ENCODE measurements around the gene BNIP3.
"Not testable (repeated sequence)": the region's sequence is repeated elsewhere in the genome, so short reads cannot be mapped to it uniquely, and the experiment has no call there.

The BNIP3 gene

GRCh38 chr10:131920151-131920550 lies 61.6 kb downstream of the BNIP3 start:
- Histone ChIP-seq H3K27me3 (ENCODE audit: control insufficient read depth, insufficient read depth, low read length) (no peaks in the 10 kb centered on the region), H3K4me3 (ENCODE audit: low read length) (no peak overlapping the region), H3K4me1 (ENCODE audit: control insufficient read depth, insufficient read depth, low read length) (no peaks in the 10 kb centered on the region), H3K9ac (ENCODE audit: low read length) (no peak overlapping the region), H3K9me3 (ENCODE audit: control insufficient read depth, low read length) (no peaks in the 10 kb centered on the region), H3K36me3 (ENCODE audit: control insufficient read depth, insufficient read depth, low read length) (no peaks in the 10 kb centered on the region)

DNA sequence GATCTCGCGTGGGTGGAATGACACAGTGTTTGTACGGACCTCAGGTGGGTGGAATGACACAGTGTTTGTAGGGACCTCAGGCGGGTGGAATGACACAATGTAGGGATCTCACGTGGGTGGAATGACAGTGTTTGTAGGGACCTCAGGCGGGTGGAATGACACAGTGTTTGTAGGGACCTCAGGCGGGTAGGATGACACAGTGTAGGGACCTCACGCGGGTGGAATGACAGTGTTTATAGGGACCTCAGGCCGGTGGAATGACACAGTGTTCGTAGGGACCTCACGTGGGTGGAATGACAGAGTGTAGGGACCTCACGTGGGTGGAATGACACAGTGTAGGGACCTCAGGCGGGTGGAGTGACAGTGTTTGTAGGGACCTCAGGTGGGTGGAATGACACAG lies 62.3 kb downstream of the BNIP3 start:
- H3K4me1 ChIP-seq (ENCODE audit: control insufficient read depth, insufficient read depth, low read length); H3K4me3 ChIP-seq (ENCODE audit: low read length); H3K27me3 ChIP-seq (ENCODE audit: control insufficient read depth, insufficient read depth, low read length); H3K36me3 ChIP-seq (ENCODE audit: control insufficient read depth, insufficient read depth, low read length); H3K9ac ChIP-seq (ENCODE audit: low read length); H3K9me3 ChIP-seq (ENCODE audit: control insufficient read depth, low read length): not testable (repeated sequence)

Data from mucosa of stomach (tissue), 1 donor.